ENCODE results near the gene EHF. TPM values are rescaled to one million over a fixed set of nuclear protein-coding genes. Genes with fewer than 3 reads are reported as not detected.

The EHF gene
- total RNA-seq, 4 donors from 2014 or later: 0.13 to 30.0 (median 1.0) TPM

- no peak for TF ChIP-seq POLR2A (IDR thresholded peaks at IDR 0.05)
- no peak for TF ChIP-seq POLR2AphosphoS5 (IDR thresholded peaks at IDR 0.05)
- TF ChIP-seq EP300 (IDR thresholded peaks at IDR 0.05): no peak
- no peak for TF ChIP-seq CTCF (IDR thresholded peaks at IDR 0.05)
- Histone ChIP-seq H3K27ac (no peak overlapping the region), H3K36me3 (no peaks in the 10 kb centered on the region), H3K4me1 (no peaks in the 10 kb centered on the region), H3K4me3 (no peak overlapping the region), H3K27me3 (peaks cover 13% of the 10 kb centered on the region), H3K9me3 (no peaks in the 10 kb centered on the region)
- ATAC-seq: no peak
- 71 to 79% methylated on average over 2 to 4 of the region's 4 CpGs for WGBS, 2 donors (ENCODE audit: low coverage in 1 of 2)
Measured at GRCh38 chr11:34668583-34669053, 47.7 kb downstream of the EHF start.

- ATAC-seq: no peak
- Histone ChIP-seq H3K27me3 (peaks cover 13% of the 10 kb centered on the region), H3K9me3 (no peaks in the 10 kb centered on the region), H3K36me3 (no peaks in the 10 kb centered on the region), H3K4me1 (no peaks in the 10 kb centered on the region), H3K4me3 (no peak overlapping the region), H3K27ac (no peak overlapping the region)
- WGBS, 2 donors (ENCODE audit: low coverage in 1 of 2): 59 to 75% methylated on average over 3 of the region's 3 CpGs
- TF ChIP-seq POLR2A (IDR thresholded peaks at IDR 0.05): no peak
- no peak for TF ChIP-seq CTCF (IDR thresholded peaks at IDR 0.05)
- no peak for TF ChIP-seq EP300 (IDR thresholded peaks at IDR 0.05)
- TF ChIP-seq POLR2AphosphoS5 (IDR thresholded peaks at IDR 0.05): no peak
Measured at GRCh38 chr11:34669458-34669857, 48.6 kb downstream of the EHF start.

GRCh38 chr11:34671117-34671516, 50.2 kb downstream of the EHF start:
- TF ChIP-seq CTCF (IDR thresholded peaks at IDR 0.05) (no peak), EP300 (IDR thresholded peaks at IDR 0.05) (no peak), POLR2AphosphoS5 (IDR thresholded peaks at IDR 0.05) (no peak), POLR2A (IDR thresholded peaks at IDR 0.05) (no peak)
- 33% methylated on average over 1 of the region's 1 CpG; no CpG with 5 or more reads in 1 of the 2 donors for WGBS, 2 donors (ENCODE audit: low coverage in 1 of 2)
- no peak overlapping the region for H3K27ac ChIP-seq

DNA sequence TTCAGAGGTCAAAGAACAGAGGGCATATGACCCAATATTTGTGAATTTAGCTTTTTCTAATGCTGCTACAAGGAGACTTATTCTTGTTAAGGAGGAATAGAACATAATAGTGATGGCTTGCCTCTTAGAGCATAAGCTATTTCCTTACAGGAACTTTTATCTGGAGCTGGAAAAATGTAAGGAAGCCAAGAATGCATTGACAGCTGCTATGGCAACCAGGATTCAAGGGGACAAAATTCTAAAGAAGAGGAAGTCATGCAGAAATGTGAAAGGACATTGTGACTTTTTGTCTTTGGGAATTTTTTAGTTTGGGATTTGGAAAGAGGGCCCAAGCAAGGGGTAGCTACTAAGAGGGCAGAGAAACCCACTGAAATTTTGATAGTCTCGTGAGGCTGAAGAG, 51.1 kb downstream of the EHF start:
- TF ChIP-seq CTCF (IDR thresholded peaks at IDR 0.05) (no peak), POLR2A (IDR thresholded peaks at IDR 0.05) (no peak), POLR2AphosphoS5 (IDR thresholded peaks at IDR 0.05) (no peak), EP300 (IDR thresholded peaks at IDR 0.05) (no peak)
- no peak overlapping the region for H3K27ac ChIP-seq
- no peak overlapping the region for H3K4me3 ChIP-seq
- no peaks in the 10 kb centered on the region for H3K4me1 ChIP-seq
- no peaks in the 10 kb centered on the region for H3K9me3 ChIP-seq
- 20 to 56% methylated on average over 1 of the region's 1 CpG for whole genome bisulfite sequencing, 2 donors (ENCODE audit: low coverage in 1 of 2)
- ATAC-seq: no peak
- peaks cover 12% of the 10 kb centered on the region for H3K27me3 ChIP-seq
- H3K36me3 ChIP-seq: no peaks in the 10 kb centered on the region

More at GRCh38 chr11:34671117-34671516, 50.2 kb downstream of the EHF start:
- H3K27me3 ChIP-seq: peaks cover 13% of the 10 kb centered on the region
- no peaks in the 10 kb centered on the region for H3K36me3 ChIP-seq
- no peak overlapping the region for H3K4me3 ChIP-seq
- no peaks in the 10 kb centered on the region for H3K4me1 ChIP-seq
- no peaks in the 10 kb centered on the region for H3K9me3 ChIP-seq
- ATAC-seq: no peak

- H3K4me3 ChIP-seq: no peak overlapping the region
- peaks cover 8% of the 10 kb centered on the region for H3K27me3 ChIP-seq
- TF ChIP-seq POLR2A (IDR thresholded peaks at IDR 0.05): no peak
- no peak for TF ChIP-seq EP300 (IDR thresholded peaks at IDR 0.05)
- TF ChIP-seq CTCF (IDR thresholded peaks at IDR 0.05): no peak
- no peak for TF ChIP-seq POLR2AphosphoS5 (IDR thresholded peaks at IDR 0.05)
- no peaks in the 10 kb centered on the region for H3K36me3 ChIP-seq
- H3K4me1 ChIP-seq: no peaks in the 10 kb centered on the region
- no peak for ATAC-seq
- H3K27ac ChIP-seq: no peak overlapping the region
- no peaks in the 10 kb centered on the region for H3K9me3 ChIP-seq
- 0% methylated on average over 1 of the region's 1 CpG; no CpG with 5 or more reads in 1 of the 2 donors for WGBS, 2 donors (ENCODE audit: low coverage in 1 of 2)
Measured at GRCh38 chr11:34674038-34674437, 53.1 kb downstream of the EHF start.

Data from gastroesophageal sphincter (tissue), 4 donors.